ENCODE results near the gene RTN1.
A peak's percentile ranks its signal among the peaks of the same experiment; 100 is the strongest.

Gene RTN1

GRCh38 chr14:59787045-59787674, 83.4 kb downstream of the RTN1 start:
- DNase-seq = no peak

DNA sequence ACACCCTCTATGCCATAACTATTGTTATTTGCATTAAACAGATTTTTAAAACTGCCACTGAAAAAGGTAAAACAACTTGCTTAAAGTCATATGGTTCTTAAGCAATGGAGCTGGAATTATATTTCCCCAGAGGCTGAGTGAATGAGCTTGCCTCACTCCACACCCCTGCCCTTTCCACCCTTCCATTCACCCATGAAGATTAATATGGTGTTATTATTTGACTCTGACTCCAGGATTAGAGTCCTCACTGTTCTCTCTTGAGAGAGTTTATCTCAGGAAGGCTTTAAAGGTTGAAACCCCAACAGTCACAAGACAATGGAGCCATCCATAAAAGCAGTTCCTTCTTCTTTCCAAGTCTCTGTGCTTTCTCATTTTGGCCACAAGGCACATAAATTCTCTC, 84.9 kb downstream of the RTN1 start:
- DNase-seq = no peak

GRCh38 chr14:59782760-59783159, 87.8 kb downstream of the RTN1 start:
- DNase-seq = no peak

- DNase-seq = no peak
Observed at GRCh38 chr14:59777006-59777579, 93.5 kb downstream of the RTN1 start.

DNA sequence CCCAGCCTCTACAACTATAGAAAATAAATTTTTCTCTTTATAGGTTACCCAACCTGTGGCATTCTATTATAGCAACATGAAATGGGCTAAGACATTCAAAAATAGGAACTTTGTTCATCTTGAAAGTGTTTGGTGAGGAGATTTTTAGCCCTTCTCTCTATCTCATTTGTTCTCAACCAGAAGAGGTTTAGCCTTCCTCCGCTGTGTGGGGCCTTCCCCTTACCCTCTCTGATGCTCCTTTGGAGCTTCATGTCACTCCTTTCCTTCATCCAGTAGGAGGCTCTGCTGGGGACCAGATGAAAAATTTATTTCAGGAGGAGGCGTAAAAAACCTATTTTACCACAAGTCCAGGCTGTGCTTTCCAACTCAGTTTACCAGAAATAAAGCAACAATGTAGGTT, 94.1 kb downstream of the RTN1 start:
- DNase-seq = no peak

GRCh38 chr14:59772233-59772632, 98.3 kb downstream of the RTN1 start:
- DNase-seq = no peak

DNA sequence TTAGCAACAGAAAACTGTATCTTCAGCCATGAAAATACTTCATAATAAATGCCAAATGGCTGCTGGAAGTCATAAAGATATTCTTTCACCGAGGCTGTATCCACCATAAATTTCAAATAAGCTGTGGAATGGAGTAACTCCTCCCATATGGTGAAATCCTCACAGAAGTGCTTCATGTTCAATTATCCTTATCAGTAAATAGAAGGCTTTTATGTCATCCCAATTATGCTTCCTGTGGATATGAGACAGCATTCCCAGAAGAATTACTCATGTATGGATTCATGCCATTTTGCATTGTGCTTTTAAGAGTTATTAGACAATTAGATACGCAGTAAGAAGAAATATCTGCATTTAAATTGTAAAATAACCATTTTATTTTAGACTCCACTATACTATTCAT, 99.0 kb downstream of the RTN1 start:
- no peak for DNase-seq

- no peak for DNase-seq
Observed at GRCh38 chr14:59769586-59769985, 101.0 kb downstream of the RTN1 start.

DNA sequence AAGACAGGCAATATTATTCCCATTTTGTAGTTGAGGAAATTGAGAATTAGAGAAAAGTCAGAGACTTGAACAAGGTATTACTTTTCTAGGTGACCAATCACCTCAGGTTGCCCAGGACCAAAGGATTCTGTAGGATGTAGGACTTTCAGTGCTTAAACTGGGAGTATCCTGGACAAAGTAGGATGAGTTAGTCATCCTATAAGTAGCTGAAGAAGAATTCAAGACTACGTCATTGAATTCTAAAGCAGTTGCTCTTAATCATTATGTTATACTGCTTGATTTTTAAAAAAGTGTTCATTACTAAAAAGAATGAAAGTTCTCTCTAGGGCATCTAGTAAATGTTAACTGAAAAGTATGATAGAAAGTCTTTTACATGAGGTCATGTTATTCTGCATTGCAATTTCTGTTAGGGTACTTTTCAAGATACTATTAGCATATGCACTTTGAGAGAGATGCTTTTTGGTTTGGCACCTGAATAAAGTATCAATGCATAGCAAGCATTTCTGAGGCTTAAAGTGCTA, 101.7 kb downstream of the RTN1 start:
- DNase-seq = no peak

DNA sequence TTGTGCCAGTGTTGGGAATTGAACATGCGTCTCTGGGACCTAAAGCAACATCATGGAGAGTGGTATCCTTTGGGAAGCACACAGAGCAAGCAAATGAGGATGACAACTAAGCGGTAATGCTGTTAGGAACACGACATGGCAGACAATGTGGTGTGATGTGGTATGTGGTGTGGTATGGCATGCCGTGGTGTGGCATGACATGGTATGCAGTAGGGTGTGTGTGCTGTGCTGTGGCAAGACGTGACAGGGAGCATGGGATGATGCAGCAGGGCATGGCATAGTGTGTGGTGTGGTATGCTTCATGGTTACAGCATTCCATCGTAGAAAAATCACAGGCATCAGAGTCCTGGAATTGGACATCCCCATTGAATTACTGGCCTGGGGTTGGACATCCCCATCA, 108.7 kb downstream of the RTN1 start:
- no peak for DNase-seq

GRCh38 chr14:59755409-59756135, 115.0 kb downstream of the RTN1 start:
- no peak for DNase-seq

GRCh38 chr14:59754256-59754655, 116.3 kb downstream of the RTN1 start:
- no peak for DNase-seq

DNA sequence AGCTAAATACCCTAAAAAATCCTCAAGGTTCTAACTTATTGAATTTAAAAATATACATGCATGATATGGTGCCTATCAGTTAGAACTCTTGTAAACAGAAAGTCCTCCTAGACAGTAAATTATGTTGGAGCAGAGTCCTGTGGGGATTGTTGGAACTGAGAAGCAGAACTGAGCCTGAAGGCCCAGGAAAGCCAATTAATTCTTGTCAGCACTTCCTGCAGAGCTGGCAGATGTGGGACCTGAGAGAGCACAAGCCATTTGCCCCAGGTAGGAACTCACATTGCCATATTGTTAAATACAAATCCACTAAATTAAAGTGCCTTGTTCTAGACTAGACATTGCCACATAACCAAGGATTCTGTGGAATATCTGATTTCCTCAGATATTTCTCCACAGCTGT, 117.1 kb downstream of the RTN1 start:
- no peak for DNase-seq

DNA sequence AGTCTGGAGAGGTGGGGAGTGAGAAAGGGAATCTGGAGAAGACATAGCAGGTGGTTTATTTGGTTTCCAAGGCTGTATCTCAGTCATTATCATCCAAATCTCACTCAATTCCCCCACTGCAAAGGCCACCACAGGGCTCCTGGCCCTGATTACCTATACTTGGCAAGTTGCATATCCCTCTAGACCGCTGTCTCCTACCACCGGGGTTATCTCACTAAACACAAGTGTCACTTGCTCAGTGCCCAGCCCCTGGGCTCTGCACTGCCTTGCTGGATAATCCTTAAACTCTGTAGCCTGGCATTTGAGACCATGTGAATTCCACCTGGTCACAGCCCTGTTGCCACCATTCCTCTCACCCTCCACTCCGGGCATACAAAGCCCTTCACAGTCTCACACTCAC, 119.0 kb downstream of the RTN1 start:
- DNase-seq = no peak

GRCh38 chr14:59739794-59740193, 130.8 kb downstream of the RTN1 start:
- no peak for DNase-seq

- peak; percentile 5 to 38 for DNase-seq
Observed at GRCh38 chr14:59728304-59728703, 142.3 kb downstream of the RTN1 start.

DNA sequence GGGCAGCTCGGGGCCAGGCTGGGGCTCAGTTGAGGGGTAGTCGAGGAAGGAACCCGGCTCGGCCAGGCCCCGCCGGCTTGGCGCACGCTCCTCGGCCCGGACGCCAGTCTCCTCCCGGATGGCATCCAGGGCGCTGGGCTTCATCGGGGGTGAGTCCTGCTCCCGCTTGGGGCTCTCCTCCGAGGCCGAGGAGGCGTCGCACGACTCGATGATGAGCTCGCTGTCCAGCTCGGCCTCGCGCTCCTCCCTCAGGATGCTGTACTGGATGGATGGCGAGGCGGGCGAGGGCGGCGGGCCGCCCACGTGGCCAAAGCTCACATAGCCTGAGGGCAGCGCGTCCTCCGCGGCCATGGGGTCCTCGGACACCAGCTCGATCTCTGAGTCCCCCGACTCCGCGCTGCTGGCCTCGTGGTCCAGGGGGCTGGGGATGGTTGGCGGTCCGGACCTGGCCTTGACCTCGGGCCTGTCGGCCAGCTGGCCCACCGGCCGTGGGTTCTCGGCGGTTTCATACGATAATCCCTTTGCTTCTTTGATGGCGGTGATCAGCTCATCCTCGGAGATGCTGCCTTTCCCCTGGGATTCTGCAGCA, 143.4 kb downstream of the RTN1 start:
- DNase-seq = no peak

GRCh38 chr14:59711080-59711479, 159.5 kb downstream of the RTN1 start:
- no peak for DNase-seq

DNA sequence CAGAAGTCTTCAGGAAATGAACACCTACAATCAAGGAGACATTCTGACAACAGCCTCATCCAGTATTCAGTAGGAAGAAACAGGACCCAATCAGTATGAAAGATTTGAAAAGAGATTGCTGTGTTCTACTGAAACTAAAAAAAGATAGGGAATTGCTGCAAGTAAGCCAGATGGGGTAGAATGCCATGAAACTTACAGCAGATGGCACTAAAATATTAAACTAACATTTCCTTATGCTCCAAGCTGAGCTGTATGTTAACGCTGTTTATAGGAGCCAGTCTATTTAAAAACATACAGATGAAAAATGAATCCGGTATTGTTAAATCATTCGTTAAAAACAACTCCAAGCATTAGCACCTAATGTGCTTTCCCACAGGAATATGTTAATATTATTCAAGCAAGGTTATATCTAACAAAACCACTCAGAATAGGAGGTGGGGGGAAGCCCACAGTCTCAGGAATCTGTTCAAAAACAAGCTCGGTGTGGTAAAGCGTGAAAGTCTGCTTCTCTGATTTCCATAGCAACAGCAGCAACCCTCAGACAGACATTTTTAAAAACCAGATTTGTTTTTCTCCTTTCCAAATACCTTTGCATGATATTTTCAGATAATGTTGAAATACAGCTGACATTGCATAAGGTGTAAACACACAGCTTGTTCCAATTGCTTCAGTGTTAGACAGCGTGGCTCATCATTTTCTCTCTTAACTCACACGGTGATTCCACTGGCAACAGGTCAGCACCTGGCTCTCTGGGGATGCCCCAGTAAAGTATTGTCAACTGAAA, 162.6 kb downstream of the RTN1 start:
- peak in 1 of 2 experiments; percentile 20 for DNase-seq

GRCh38 chr14:59705866-59706265, 164.7 kb downstream of the RTN1 start:
- DNase-seq = no peak

GRCh38 chr14:59705245-59705644, 165.3 kb downstream of the RTN1 start:
- no peak for DNase-seq

DNA sequence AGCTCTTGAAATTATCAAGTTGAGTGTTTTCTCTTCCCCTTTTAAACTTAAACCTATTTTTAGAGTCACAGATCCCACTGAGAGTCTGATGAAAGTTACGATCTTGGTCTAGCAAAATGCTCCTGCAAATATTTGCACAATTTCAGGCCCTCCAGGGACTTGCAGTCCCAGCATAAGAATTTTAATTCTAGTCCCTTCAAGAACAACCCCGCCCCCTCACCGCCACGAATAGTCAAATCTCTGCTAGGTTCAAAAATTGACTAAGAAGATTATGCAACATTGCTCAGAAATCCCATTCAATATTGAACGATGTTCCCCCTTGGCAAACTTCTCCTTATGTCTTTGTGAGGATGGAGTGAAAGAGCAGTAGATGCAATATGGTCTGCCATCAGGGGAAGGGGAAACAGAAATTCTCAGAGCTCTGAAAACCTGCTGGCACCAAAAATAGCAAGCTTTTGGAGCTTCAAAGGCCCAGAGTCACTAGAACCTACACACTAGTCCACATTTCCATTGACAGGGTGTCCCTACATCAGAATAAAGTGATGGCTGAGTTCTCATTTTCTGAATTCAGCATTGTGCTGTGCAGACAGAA, 166.4 kb downstream of the RTN1 start:
- DNase-seq = no peak

- DNase-seq = no peak
Observed at GRCh38 chr14:59699442-59699841, 171.1 kb downstream of the RTN1 start.

All from NCI-H446 (cell line).